Measurements from ENCODE around the gene MAP6.
A peak's percentile ranks its signal among the peaks of the same experiment; 100 is the strongest.

Gene MAP6

DNA sequence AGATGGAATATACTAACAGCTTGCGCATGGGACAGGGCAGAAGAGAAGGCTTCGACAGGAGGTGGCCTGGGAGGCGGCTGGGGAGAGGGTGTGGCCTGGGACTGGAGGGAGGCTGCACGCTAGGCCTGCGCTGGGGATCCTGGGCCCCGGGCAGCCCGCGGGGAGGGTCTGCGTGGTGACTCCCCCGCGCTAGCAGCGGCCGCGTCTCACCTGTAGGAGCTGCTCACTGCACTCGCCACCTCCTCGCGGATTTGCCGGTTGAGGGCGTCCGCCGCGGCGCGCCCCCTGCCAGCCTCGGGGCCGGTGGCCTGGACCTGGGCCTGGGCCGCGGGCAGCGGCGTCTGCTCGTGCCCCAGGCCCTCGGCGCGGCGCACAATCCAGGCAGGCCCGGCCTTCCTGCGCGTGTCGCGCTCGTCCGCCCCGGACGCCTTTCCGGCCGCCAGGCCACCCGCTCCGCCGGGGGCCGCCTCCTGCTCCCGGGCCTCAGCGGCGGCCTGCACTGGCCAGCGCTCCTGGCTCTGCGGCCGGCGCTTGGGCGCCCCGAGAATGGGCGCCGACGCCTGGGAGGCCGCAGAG is 1.5 kb downstream of the MAP6 start:
- DNase-seq (ENCODE audit: low read depth): no peak

DNA sequence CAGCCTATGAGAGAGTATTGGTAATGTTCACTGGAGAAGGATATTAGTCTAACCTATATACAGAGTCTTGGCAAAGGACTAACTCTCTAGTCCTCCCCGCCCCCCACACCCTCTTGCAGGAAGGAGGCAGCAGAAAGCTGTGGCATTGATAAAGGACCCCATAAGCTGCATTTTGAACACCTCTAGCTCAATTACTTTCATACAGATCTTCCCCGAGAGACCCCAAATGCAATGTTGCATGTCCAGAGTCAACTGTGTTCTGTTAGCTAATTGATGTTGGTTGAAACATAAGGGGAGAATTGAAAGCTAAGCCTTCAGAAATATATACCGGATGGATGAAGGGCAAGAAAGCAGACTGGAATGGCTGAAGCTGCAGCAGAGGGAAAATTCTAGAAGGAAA is 2.8 kb downstream of the MAP6 start:
- no peak for DNase-seq (ENCODE audit: low read depth)

DNA sequence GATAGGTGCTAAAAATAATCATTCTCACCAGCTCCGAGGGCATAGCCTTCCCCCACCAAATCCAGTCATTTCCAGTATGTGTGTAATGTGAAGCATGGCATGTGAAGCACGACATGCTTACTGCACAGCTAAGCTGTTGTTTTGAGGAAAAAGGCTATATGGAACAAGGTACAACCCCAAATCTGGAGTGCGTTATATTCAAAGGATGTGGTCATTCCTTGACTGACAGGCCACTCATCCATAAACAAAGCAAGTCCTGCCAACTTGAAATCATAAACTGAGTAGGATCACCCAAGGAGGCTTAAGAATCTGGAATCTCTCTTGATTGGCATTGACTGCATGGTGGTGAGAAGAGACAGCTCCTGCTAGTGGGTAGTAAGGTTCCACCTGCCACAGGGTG is 3.7 kb downstream of the MAP6 start:
- DNase-seq (ENCODE audit: low read depth): no peak

DNA sequence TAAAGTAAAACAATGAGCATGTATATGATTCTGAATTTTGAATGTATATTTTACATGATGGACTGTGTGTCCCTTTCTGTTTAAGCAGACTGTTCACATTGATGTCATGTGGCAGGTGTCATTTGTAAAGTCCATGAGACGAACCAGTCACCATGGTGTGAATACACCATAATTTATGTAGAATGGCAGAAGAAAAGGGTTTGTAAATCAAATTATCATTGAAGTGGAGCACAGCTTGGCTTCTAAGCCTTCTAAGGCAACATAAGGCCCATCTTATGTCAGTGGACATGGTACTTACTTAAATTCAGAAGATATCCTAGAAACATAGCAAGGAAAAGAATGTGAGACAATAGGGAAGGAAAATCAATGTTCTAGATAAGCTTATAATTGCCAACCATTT is 4.4 kb downstream of the MAP6 start:
- no peak for DNase-seq (ENCODE audit: low read depth)

DNA sequence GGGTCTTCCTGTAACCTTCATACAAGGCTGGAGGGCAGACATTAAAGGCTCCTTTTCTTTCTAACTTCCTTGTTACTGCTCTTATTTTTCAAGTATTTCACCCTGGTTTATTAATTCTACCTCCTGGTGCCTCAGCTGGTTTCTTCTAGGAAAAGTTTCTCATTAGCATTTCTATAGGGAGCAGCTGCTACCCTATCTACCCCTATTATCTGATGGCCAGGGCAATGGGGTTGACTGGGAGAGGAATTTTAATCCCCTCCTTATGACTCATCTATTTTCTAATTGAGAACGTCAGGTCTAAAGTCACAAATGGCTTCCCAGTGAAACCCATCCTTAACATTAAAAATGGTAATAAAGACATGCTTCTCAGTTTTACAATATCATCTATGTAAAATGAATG is 5.0 kb downstream of the MAP6 start:
- no peak for DNase-seq (ENCODE audit: low read depth)

DNA sequence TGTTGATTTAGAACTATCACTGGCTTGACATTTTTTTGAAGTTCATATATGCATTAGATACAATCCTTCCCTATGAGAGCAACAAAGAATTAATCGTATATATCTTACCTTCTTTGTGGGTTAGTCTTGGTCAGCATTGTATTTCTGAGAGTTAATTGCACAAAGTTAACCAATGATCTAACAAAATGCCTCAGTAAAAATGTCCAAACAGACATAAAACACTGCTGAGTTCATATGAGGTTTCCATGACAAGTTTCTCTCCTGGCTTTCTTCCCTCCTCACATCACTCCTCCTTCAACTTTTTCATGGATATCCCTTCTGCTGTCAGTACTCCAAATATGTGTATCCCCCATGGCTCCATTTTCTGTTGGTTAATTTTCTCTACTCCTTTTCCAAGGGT is 9.0 kb downstream of the MAP6 start:
- no peak for DNase-seq (ENCODE audit: low read depth)

DNA sequence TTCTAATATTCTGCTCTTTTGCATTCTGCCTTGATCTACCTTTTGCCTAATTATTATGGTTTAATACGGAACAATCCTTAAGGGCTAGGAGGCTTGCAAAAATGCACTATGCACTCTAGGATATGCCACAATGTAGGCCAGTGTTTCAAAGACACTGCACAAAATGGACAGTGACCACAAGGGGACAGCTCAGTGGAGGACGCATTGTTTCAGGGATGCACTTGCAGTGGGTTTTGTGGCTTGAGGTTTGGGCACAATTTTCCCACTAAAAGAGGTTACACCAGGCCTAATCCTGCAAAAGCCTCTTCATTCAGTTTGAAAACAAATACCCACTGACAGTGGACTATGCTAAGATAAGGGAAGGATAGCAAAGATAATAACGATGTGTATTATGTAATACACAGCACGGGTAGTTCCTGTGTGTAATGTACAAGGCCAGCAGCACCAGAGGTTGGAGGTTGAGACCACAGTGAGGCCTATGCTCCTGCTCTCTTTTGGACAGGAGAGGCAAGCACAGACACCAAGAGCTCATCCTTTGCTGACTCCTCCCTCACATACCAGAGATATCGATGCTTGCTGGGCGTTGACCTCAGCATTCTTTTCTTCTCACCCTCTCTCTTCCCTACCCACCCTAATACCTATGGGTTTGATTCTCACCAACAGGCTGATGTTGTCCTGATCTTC is 12.7 kb downstream of the MAP6 start:
- no peak for DNase-seq (ENCODE audit: low read depth)

DNA sequence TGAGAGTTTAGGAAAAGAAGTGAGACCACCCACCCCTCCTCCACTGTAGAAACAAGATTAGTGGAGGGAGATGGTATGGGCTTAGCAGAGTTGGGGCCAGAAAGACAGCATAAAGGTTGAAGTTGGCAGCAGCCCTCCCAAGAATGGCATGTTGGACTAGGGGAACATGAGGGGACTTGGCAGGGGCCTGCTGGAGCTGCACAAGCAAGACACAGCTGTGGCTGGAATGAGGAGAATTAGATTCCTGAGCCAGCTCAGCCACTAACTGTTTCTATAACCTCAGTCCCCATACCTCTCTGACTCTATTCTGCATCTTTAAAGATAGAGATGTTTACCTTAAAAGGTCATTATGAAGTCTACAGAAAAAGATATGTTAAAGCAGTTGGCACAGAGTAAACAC is 13.2 kb downstream of the MAP6 start:
- no peak for DNase-seq (ENCODE audit: low read depth)

DNA sequence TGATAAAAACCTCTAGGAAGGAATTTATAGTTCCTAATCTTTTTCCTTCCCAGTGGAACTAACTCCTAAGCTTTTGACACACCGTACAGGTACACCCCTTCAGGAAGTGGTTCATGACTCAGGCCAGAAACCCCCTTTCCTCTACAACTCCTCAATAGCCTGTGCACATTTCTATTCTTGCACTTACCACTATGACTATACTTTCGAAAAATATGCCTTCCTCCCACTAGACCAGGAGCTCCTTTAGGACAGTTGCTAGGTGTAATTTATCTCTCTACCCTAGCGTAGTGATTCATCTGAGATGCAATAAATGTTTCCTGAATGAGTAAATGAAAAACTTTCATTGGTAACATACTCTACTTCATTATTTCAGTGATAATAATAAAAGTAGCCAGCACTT is 14.5 kb downstream of the MAP6 start:
- peak; percentile 74 for DNase-seq (ENCODE audit: low read depth)

DNA sequence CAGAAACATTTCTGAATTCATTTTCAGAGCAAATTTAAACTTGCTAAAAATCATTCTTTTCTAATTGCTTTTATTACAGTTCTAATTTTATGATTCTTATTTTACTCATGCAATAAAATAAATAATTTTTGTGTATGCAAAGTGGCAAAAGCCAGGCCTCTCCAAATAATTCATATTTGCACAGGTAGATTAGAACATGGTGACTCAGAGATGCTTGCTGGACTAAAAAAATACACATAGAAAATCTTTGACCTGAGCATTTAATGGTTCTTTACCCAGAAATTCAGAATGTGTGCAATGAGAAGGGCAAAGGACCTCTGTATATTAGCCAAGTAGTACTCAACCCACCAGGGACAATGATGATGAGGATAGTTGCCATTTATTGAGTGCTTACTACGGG is 15.3 kb downstream of the MAP6 start:
- no peak for DNase-seq (ENCODE audit: low read depth)

DNA sequence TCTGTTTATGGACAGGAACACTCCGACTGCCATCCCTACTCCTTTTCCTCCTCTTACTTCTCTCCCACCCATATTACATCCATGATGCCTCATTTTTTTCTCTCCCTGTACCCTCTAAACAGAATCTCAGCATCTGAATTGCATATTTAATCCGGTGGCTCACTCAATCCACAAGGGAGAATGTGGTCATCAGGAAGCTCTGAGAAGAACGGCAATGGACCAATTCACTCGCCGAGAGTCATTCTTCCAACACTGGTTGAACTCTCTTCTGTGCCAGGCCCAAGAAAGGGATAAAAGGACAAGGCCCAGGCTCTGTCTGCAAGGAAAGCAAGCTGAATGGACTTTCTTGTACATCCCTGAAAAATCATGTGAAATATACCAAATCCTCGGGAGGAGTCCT is 15.9 kb downstream of the MAP6 start:
- no peak for DNase-seq (ENCODE audit: low read depth)

DNA sequence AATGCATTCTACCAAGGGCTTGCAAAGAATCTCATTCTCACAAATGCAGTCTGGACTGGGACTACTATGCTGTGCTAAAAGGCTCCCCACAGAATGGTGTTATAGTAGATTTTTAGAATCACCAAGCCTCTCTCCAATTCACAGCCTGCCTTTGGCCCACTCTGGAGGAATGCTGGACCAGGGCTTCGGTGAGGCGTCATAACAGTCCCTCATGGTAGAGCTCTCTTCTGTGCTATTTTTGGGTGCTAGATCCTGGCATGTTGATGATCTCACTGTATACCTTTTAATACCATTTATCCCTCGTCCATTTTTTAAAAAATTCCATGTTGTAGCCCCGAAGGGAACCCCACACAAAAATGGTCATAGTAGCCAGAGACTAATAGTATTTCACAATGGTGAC is 17.6 kb downstream of the MAP6 start:
- DNase-seq (ENCODE audit: low read depth): no peak

DNA sequence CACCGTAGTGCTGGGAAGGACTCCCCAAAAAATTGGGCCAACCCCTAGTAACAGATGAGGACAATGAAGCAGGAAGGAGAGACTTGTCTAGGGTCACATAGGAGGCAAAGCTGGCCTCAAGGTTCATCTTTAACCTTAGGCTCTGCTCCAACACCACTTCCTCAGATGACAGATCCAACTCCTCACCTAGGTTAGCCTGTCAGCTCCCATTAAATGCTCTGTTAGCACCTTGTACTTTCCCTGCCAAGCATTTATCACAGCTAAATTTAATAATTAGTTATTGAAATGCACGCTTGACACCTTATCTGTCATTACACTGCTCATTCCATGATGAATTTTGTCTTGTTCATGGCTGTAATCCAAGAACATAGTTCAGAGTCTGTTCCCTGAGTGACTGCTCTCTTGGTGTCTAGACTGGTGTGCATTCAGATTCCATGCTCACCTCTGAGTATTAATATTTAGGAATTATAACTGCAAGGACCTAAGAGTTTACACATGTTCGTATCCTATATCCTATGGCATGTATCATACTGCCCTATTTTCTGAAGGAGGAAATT is 18.6 kb downstream of the MAP6 start:
- DNase-seq (ENCODE audit: low read depth): no peak

DNA sequence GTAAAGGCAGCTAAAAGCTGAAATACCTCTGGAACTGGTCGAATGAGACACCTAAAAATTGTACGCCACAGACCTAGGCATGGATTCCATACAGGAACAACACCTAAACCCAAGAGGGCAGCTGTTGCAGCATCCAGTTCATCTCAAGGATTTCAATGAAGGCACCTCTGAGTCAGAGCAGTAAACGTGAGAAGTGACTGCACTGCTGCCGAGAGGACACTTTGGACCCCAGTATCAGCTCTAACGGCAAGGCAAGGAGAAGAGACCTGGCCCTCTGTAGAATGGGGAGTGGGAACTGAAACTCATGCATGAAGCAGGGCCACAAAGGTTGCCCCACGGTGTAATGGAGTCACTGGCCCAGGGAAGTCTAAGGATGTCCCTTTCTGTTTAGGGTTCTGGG is 23.9 kb downstream of the MAP6 start:
- no peak for DNase-seq (ENCODE audit: low read depth)

DNA sequence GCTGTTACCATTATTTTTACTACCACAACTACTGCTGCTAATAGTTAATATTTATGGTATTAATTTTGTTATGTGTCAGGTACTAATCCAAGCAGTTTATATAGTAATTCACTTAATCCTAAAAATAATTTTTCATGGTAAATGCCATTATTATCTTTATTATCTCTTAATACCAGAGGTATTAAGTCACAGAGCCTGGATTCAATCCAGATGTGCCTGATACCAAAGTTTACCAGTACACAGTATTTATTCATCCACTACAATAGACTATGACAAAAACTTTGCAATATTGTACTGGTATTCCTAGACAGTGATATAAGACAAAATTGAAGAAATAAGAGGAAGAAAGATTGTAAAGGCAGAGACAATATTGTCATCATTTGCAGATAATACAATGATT is 24.5 kb downstream of the MAP6 start:
- DNase-seq (ENCODE audit: low read depth): no peak

DNA sequence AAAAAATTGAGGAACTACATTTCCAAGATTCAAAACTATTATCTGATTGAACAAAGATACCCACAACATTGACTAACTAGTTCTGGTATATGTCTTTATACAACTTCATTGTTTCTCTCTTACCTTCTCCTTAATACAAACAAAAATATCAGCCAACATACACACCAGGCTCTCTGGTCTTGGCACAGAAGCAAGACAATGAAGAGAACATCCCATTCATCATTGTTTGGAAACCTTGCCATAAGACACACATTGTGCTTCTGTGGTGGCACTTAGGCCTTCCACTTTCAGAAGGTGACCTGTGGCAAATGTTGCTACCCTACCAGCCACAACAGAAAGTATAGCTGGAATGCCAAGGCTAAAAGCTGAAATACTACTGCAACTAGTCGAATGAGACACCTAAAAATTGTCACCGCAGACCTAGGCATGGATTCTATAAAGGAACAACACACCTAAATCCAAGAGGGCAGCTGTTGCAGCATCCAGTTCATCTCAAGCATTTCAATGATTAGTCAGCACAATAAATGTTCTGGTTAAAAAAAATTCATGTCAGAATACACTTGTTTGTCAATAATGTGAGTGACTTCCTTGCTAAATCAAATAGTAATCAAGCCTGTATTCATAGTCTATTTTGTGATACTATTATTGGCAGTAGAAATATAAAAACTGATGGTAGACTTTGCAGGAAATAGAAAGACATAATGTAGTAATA is 26.3 kb downstream of the MAP6 start:
- no peak for DNase-seq (ENCODE audit: low read depth)

DNA sequence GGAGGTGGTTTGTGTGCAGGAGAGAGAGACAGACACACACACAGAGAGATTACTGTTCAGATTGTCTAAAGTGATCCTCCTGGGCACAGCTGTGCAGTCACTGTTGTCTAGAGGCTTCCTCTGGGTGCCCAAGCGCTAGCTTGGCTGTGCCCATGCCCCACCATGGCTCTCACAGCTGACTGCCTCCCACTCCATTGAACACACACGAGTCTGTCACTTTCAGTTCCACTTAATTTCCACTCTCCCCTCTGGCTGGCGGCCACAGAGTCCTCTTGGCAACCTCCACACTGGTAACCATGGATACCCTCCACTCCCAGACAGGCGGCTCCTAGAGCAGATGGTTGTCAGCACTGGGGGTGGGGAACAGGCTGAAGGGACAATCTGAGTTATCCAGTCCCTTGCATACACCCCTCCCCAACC is 29.1 kb downstream of the MAP6 start:
- DNase-seq (ENCODE audit: low read depth): no peak

DNA sequence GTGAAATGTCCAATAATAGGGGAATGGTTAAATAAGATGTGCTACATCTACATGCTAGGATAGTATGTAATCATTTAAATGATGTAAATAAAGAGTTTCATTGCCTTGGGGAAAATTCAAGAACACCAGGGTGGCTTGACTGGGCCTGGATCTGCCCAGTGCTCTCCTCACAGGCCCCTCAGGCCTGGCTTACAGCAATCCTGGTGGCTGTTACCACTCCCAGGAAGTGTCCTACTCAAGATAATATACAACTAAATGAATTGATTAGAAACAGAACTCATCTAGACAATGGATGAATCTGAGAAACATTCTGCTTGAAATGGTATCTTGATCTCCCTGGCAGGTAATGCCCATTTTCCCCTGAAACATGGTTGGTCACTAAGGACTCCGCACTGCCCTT is 30.8 kb downstream of the MAP6 start:
- no peak for DNase-seq (ENCODE audit: low read depth)

DNA sequence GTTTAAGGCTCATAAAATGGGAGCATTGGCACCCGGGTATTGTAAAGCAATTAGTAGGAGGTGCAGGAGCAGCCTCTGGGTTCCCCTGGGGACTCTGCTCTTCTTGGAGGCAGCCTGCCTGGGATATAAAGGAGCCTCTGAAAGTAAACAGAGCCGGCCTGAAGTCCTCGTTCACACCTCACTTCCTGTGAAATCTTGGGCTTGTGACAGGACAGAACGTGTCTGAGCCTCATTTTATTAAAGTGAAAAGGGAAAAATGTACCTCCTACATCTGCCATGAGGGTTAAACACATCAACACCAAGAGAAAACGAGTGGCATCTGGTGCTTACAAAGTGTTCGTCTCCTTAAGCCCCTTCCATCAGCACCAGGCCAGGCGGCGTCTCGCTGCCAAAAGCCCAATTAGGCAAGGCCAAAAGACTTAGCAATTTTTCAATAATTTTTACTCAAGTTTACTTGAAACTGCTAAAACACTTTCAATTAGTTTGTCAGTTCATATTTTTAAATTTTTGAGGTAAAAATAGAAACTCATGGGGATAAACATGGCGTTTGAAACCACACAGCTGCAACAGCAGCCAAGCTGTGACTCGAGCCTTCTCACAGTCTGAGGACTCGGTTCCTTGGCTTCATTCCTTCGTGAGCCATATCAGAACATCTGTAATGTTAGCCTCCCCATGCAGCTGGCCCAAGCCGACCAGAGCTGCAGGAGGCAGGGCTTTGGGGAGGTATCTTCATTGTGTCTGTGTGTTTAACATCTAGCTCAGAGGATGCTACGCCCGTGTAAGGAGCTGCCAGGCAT is 33.6 kb downstream of the MAP6 start:
- DNase-seq (ENCODE audit: low read depth): peak; percentile 11

DNA sequence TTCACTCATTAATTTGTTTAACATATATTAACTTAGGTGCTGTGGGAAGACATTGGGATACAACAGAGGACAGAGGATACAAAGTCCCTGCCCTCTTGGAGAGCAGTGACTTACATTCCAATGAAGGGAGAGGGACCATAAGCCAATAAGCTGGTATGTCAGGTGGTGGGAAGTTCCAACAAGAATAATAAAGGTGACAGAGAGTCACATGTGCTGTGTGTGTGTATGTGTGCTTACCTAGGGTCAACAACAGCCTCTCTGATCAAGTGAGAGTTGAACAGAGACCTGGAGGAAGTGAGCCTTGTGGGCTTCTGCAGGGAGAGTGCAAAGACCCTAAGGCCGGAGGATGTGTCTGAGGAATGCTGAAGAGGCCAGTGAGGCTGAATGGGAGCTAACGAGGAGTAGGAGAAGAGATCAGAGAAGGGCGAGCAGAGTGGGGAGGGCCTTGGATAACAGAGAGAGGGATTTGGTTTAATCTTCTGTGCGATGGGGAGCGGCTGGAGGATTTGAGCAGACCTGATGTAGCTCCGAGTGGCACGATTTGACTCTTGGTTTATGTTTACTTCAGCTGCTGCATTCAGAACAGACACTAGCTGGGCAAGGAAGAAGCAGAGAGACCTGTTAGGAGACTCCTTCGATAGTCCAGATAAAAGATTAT is 35.3 kb downstream of the MAP6 start:
- no peak for DNase-seq (ENCODE audit: low read depth)

DNA sequence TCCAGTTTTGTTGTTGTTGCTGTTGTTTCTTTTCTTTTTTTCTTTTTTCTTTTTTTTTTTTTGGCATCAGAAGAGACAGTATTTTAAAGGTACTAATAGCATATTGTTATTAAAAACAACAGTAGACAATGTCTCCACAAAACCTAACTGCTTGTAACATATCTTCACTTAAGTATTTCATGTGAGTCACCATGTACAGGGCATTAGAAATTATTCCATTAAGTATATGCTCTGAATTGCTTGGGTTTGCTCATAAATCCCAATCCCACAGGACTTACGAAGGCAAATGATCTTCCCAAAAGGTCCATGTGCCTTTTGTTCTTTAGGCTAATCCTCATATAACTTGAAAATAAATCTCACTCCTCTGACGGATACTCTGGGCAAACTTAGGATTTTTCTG is 35.9 kb downstream of the MAP6 start:
- no peak for DNase-seq (ENCODE audit: low read depth)

DNA sequence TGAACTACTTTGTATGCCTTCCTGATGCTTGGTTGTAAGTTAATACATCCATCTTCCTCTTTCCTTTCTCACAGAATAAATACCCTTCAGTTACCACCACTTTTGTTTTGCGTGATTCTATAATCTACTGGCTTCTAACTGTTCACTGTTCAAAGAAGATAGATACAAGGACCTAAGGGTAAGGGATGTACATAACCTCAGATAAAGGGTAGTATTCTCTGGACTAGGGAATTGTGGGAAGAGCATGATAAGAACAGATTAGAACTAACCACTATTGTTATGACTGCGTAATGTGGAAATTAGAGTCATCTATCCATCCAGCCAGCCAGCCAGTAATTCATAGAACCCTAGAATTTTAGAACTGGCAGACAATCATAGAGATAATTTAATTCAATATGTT is 36.4 kb downstream of the MAP6 start:
- DNase-seq (ENCODE audit: low read depth): no peak

Data from HS-5 (cell line).